ENCODE measurements around the gene PMFBP1.

GRCh38 chr16:72166954-72167561, 4.9 kb downstream of the PMFBP1 start:
- no peak for TF ChIP-seq POLR2A (IDR thresholded peaks at IDR 0.05)
- no peak for TF ChIP-seq CTCF (IDR thresholded peaks at IDR 0.05)
